H1 (cell line): ENCODE results near the gene LEFTY2. TPM values are rescaled to one million over a fixed set of nuclear protein-coding genes. Genes with fewer than 3 reads are reported as not detected.
A peak's percentile ranks its signal among the peaks of the same experiment; 100 is the strongest.

ENCODE experiments used
- CTCF ChIA-PET: fragments of 300-600 bp; sonication (Branson Sonifier 250); formaldehyde crosslinking; loops from one replicate; lab custom pipeline; 2021; ENCODE audit not compliant: partially characterized antibody; lab: Charles Lee
- POLR2A ChIA-PET: fragments of 300-600 bp; sonication (Branson Sonifier 250); formaldehyde crosslinking; loops from one replicate; lab custom pipeline; 2021; ENCODE audit warnings: inconsistent platforms; ENCODE audit not compliant: partially characterized antibody; lab: Charles Lee
- DNase-seq, 2 experiments: peaks; one replicate each; pipeline versions ENCODE4 v3.0.0 to v3.0.0-alpha.2; 2010 to 2022; ENCODE audit warnings: low spot score in 2 of 2, low read depth in 1 of 2, mixed read lengths in 1 of 2
- FAIRE-seq: peaks from 2 replicates; lab custom pipeline; 2011; peaks lifted over from hg19 to GRCh38; lab: Jason Lieb, UNC
- H2AFZ ChIP-seq: 2 replicates; pipeline ENCODE4 v1.8.1; 2012; ENCODE audit warnings: low read length, inconsistent platforms
- H2AK5ac ChIP-seq: 2 replicates; pipeline ENCODE4 v1.6.1; 2013; ENCODE audit warnings: low read depth, low read length
- H2BK120ac ChIP-seq: replicated peaks from 2 replicates; pipeline ENCODE3; 2013; ENCODE audit warnings: low read depth, low read length, inconsistent platforms
- H2BK12ac ChIP-seq: 2 replicates; pipeline ENCODE4 v1.6.1; 2013; ENCODE audit warnings: low read depth, low read length
- H2BK15ac ChIP-seq: 2 replicates; pipeline ENCODE4 v1.6.1; 2013; ENCODE audit warnings: low read length
- H2BK20ac ChIP-seq: 2 replicates; pipeline ENCODE4 v1.6.1; 2013; ENCODE audit warnings: low read length
- H2BK5ac ChIP-seq: 2 replicates; pipeline ENCODE4 v1.6.1; 2013; ENCODE audit warnings: low read depth, low read length
- H3K14ac ChIP-seq: 2 replicates; pipeline ENCODE4 v1.6.1; 2013; ENCODE audit warnings: inconsistent platforms; ENCODE audit not compliant: insufficient read length
- H3K18ac ChIP-seq: 2 replicates; pipeline ENCODE4 v1.6.1; 2013; ENCODE audit warnings: low read length; ENCODE audit errors: extremely low read depth
- H3K23ac ChIP-seq: 2 replicates; pipeline ENCODE4 v1.6.1; 2013; ENCODE audit warnings: inconsistent platforms; ENCODE audit not compliant: insufficient read length
- H3K23me2 ChIP-seq: 2 replicates; pipeline ENCODE4 v1.6.1; 2013; ENCODE audit warnings: low read depth, low read length
- H3K27ac ChIP-seq: 2 replicates; pipeline ENCODE4 v1.6.1; 2011; ENCODE audit warnings: low read depth, low read length, inconsistent platforms
- H3K27me3 ChIP-seq, 4 experiments: replicated peaks in 1 of 4; 1 replicate in 1 of 4; 2 replicates in 3 of 4; pipeline versions ENCODE4 v1.6.1 to v1.8.1; 2011 to 2013; ENCODE audit warnings: low read length in 3 of 4, mild to moderate bottlenecking in 3 of 4, inconsistent platforms in 2 of 4, mixed read lengths in 2 of 4, moderate library complexity in 1 of 4; ENCODE audit not compliant: control insufficient read depth in 3 of 4, insufficient read depth in 3 of 4; ENCODE audit errors: extremely low read depth in 1 of 4
- H3K36me3 ChIP-seq, 4 experiments: 2 replicates each; pipeline versions ENCODE4 v1.6.1 to v1.8.1; 2011 to 2013; ENCODE audit warnings: mild to moderate bottlenecking in 4 of 4, low read length in 3 of 4, moderate library complexity in 2 of 4, control low read depth in 1 of 4, inconsistent platforms in 1 of 4; ENCODE audit not compliant: insufficient read depth in 4 of 4, control insufficient read depth in 2 of 4
- H3K4ac ChIP-seq: replicated peaks from 2 replicates; pipeline ENCODE3; 2013; ENCODE audit warnings: low read length, low read depth, mixed read lengths, inconsistent platforms; ENCODE audit not compliant: insufficient read length
- H3K4me1 ChIP-seq, 4 experiments: replicated peaks in 1 of 4; 1 replicate in 1 of 4; 2 replicates in 3 of 4; pipeline versions ENCODE4 v1.6.1 to v1.8.1; 2011 to 2013; ENCODE audit warnings: low read length in 3 of 4, inconsistent platforms in 2 of 4, mixed read lengths in 1 of 4; ENCODE audit not compliant: insufficient read depth in 4 of 4, control insufficient read depth in 3 of 4
- H3K4me2 ChIP-seq, 2 experiments: 2 replicates each; pipeline versions ENCODE4 v1.6.1 to v1.8.1; 2011 to 2013; ENCODE audit warnings: low read depth in 2 of 2, low read length in 2 of 2, control low read depth in 1 of 2, inconsistent platforms in 1 of 2, mild to moderate bottlenecking in 1 of 2; ENCODE audit not compliant: insufficient read depth in 1 of 2
- H3K4me3 ChIP-seq, 4 experiments: fragments of 200-600, 300-600 bp in 1 of 4; sonication (generic), shearing (Covaris generic), sonication (Bioruptor Twin) in 1 of 4; 2 replicates each; pipeline versions ENCODE4 v1.5.1 to v1.8.1; 2011 to 2016; ENCODE audit warnings: low read length in 4 of 4, low read depth in 3 of 4, control low read depth in 2 of 4, inconsistent platforms in 2 of 4, mild to moderate bottlenecking in 2 of 4, mixed read lengths in 1 of 4, moderate library complexity in 1 of 4; ENCODE audit not compliant: insufficient read depth in 2 of 4; ENCODE audit errors: extremely low read depth in 1 of 4
- H3K56ac ChIP-seq: replicated peaks from 2 replicates; pipeline ENCODE3; 2013; ENCODE audit warnings: low read depth, mild to moderate bottlenecking, mixed read lengths, low read length, inconsistent platforms; ENCODE audit not compliant: insufficient read length
- H3K79me1 ChIP-seq: 2 replicates; pipeline ENCODE4 v1.6.1; 2013; ENCODE audit warnings: low read depth, low read length, control low read depth
- H3K79me2 ChIP-seq, 2 experiments: 2 replicates each; pipeline versions ENCODE4 v1.6.1 to v1.8.1; 2012 to 2013; ENCODE audit warnings: low read length in 2 of 2, mild to moderate bottlenecking in 2 of 2, inconsistent platforms in 1 of 2; ENCODE audit not compliant: insufficient read depth in 2 of 2, control insufficient read depth in 1 of 2
- H3K9ac ChIP-seq, 4 experiments: replicated peaks in 1 of 4; 1 replicate in 1 of 4; 2 replicates in 3 of 4; pipeline versions ENCODE4 v1.6.1 to v1.8.1; 2011 to 2013; ENCODE audit warnings: low read depth in 3 of 4, low read length in 3 of 4, control low read depth in 2 of 4, mild to moderate bottlenecking in 2 of 4, moderate library complexity in 2 of 4, inconsistent platforms in 1 of 4; ENCODE audit errors: extremely low read depth in 1 of 4
- H3K9me3 ChIP-seq, 2 experiments: 2 replicates each; pipeline versions ENCODE4 v1.6.1 to v1.8.1; 2012 to 2013; ENCODE audit warnings: mild to moderate bottlenecking in 2 of 2, moderate library complexity in 2 of 2, control low read depth in 1 of 2, inconsistent platforms in 1 of 2, low read depth in 1 of 2, low read length in 1 of 2, mixed read lengths in 1 of 2; ENCODE audit not compliant: insufficient read depth in 2 of 2
- H4K20me1 ChIP-seq, 2 experiments: replicated peaks in 1 of 2; 2 replicates each; pipeline versions ENCODE3 to v1.8.1; 2011 to 2013; ENCODE audit warnings: inconsistent platforms in 2 of 2, low read length in 2 of 2, mild to moderate bottlenecking in 1 of 2; ENCODE audit not compliant: insufficient read depth in 2 of 2, control insufficient read depth in 1 of 2
- H4K5ac ChIP-seq: 2 replicates; pipeline ENCODE4 v1.6.1; 2013; ENCODE audit warnings: low read length, low read depth, mixed read lengths, inconsistent platforms; ENCODE audit not compliant: insufficient read length
- H4K8ac ChIP-seq: 2 replicates; pipeline ENCODE4 v1.8.0; 2013; ENCODE audit warnings: mild to moderate bottlenecking, moderate library complexity, low read length, inconsistent platforms; ENCODE audit not compliant: insufficient read depth; ENCODE audit errors: extremely low read depth
- H4K91ac ChIP-seq: replicated peaks from 2 replicates; pipeline ENCODE3; 2013; ENCODE audit warnings: low read length, mixed read lengths, inconsistent platforms; ENCODE audit not compliant: insufficient read length
- BRCA1 ChIP-seq: IDR thresholded peaks from 2 replicates; pipeline ENCODE4 v1.6.1; 2012; ENCODE audit warnings: low read depth, low read length, improper control_type of control experiment
- CEBPB ChIP-seq: IDR thresholded peaks from 2 replicates; pipeline ENCODE4 v1.6.1; 2012; ENCODE audit warnings: low read depth, low read length
- CHD1 ChIP-seq: IDR thresholded peaks from 2 replicates; pipeline ENCODE4 v1.6.1; 2012; ENCODE audit warnings: low read depth, low read length, improper control_type of control experiment
- CHD2 ChIP-seq: IDR thresholded peaks from 2 replicates; pipeline ENCODE4 v1.6.1; 2012; ENCODE audit warnings: low read length, improper control_type of control experiment
- EGR1 ChIP-seq: IDR thresholded peaks from 2 replicates; pipeline ENCODE4 v1.6.1; 2011; ENCODE audit warnings: low read depth, low read length, borderline replicate concordance
- HDAC6 ChIP-seq: IDR thresholded peaks from one replicate; pipeline ENCODE4 v1.7.1; 2012; ENCODE audit warnings: low read depth, mild to moderate bottlenecking, inconsistent platforms, low read length, moderate library complexity
- NANOG ChIP-seq: IDR thresholded peaks from 2 replicates; pipeline ENCODE4 v1.6.1; 2011; ENCODE audit warnings: low read length, low read depth, mild to moderate bottlenecking, inconsistent platforms; ENCODE audit not compliant: insufficient read depth, poor library complexity, severe bottlenecking
- NRF1 ChIP-seq: IDR thresholded peaks from 2 replicates; pipeline ENCODE4 v1.6.1; 2011; ENCODE audit warnings: mild to moderate bottlenecking, low read depth, low read length, improper control_type of control experiment
- TAF1 ChIP-seq: IDR thresholded peaks from 2 replicates; pipeline ENCODE4 v1.6.1; 2011; ENCODE audit warnings: mild to moderate bottlenecking, low read depth, low read length
- TAF7 ChIP-seq: optimal IDR thresholded peaks from 2 replicates; pipeline ENCODE3; 2011; ENCODE audit warnings: low read depth, mild to moderate bottlenecking, inconsistent platforms, low read length, moderate library complexity, borderline replicate concordance
- WGBS, 2 experiments: shearing (Covaris generic) in 1 of 2; methylation state at CpG; one replicate each; pipeline versions ENCODE4 v1.1.6 to v1.1.7; 2013 to 2015; ENCODE audit warnings: low lambda C conversion rate in 2 of 2, mixed read lengths in 2 of 2, inconsistent platforms in 1 of 2, low coverage in 1 of 2, missing lambda C conversion rate in 1 of 2; ENCODE audit not compliant: insufficient replicate concordance in 2 of 2, insufficient coverage in 1 of 2, insufficient read length in 1 of 2; ENCODE audit errors: extremely low coverage in 1 of 2, missing lambda C conversion rate in 1 of 2; 5-methylcytosine and 5-hydroxymethylcytosine counted together
- polyA plus RNA-seq, 7 experiments: library from polyadenylated mRNA; depleted of rRNA in 3 of 7; stranded (reverse) in 5 of 7; unstranded in 2 of 7; fragments of >200 nt in 5 of 7; fragments of 200-250 nt in 2 of 7; gene quantifications; 1 replicate in 5 of 7; 2 replicates in 1 of 7; 4 replicates in 1 of 7; pipeline versions ENCODE4 v1.2.1 to v1.2.3, GENCODE V29; 2011 to 2013; ENCODE audit warnings: missing spikeins in 2 of 7, mixed read lengths in 2 of 7
- total RNA-seq: library from RNA; stranded (reverse); fragmentation: NEBNext Ultra II Directional; extraction: Animal tissue kit (Norgen Biotek cat#: 25700); gene quantifications from 2 replicates; pipeline ENCODE4 v1.2.1, GENCODE V29; 2021
- TF ChIP-seq, protein P1 (sequence below): IDR thresholded peaks from 2 replicates; pipeline ENCODE4 v1.6.1; 2012; ENCODE audit warnings: low read length, inconsistent platforms

Gene LEFTY2
- total and polyA plus RNA-seq, 2 of the 8 experiments (the other 6 are each of a cell fraction or from before 2014, with no cell fraction given) = 2.6 to 4.3 TPM

DNA sequence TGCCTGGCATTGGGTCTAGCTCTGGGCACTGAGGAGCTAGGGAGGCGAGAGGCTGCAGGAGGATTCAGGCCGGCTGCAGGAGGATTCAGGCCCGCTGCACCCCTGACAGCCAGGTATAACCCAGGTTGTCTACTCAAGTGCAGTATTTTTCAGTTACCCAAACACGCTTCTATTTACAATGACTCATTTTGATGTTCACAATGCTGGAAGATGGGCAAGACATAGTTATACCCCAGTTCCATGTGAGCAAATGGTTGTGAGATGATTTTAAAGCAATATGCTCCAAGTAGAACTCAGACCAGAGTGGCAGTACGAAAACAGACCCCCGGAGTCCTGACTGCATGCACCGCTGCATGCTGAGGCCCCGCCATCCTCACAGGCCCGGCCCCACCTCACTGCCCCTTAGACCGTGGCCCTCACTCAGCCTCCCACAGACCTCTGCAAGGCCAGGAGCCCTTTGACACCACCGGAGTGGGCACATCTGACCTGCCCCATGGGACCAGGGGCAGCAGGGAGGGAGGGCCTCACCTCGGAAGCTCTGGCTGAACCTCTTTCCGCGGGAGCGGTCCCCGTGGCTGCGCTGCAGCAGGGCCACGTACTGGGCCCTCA, 52.6 kb downstream of the LEFTY2 start:
- ChIA-PET POLR2A (interaction anchor here (1.0 to 5.7 kb wide), 8 partner anchors 7 to 111 kb away, joined by 3 to 27 read pairs (median 6); partner anchors contain the start of genes SDE2 and TMEM63A), CTCF (interaction anchor here (0.7 to 21.3 kb wide), 14 partner anchors 11 to 413 kb away, joined by 3 to 406 read pairs (median 6); no protein-coding TSS in a partner anchor)
- 0 out of 2 replicates have a peak overlapping the region, but pooled peaks have one; percentile 61 for H2BK15ac ChIP-seq
- no peak overlapping the region for H2AFZ ChIP-seq
- H3K56ac ChIP-seq = no peak overlapping the region
- H3K27ac ChIP-seq = no peak overlapping the region
- no peak overlapping the region for H4K5ac ChIP-seq
- FAIRE-seq (no peak), DNase-seq (no peak)
- H3K23me2 ChIP-seq = no peaks in the 10 kb centered on the region; the same call in 1 of the 2 replicates
- H4K20me1 ChIP-seq = no peaks in the 10 kb centered on the region
- peak overlapping the region; percentile 17; the same call in 1 of the 2 replicates for H2AK5ac ChIP-seq
- no peaks in the 10 kb centered on the region for H3K9me3 ChIP-seq
- H3K9ac ChIP-seq = no peak overlapping the region; a peak in 1 of 7 replicates
- H3K79me1 ChIP-seq = no peaks in the 10 kb centered on the region
- peak overlapping the region; percentile 1 for H4K91ac ChIP-seq
- WGBS, 2 experiments = 86% methylated on average over 18 of the region's 18 CpGs; no CpG with 5 or more reads in 1 of the 2 experiments
- peak overlapping the region; percentile 17 to 50; a peak in 1 of 4 replicates for H3K4me2 ChIP-seq
- peak overlapping the region; percentile 86; the same call in 1 of the 2 replicates for H2BK20ac ChIP-seq
- peak overlapping the region; percentile 87; the same call in 1 of the 2 replicates for H3K18ac ChIP-seq
- peaks cover 10 to 34% (median 22%) of the 10 kb centered on the region in 4 experiments for H3K4me1 ChIP-seq
- H3K23ac ChIP-seq = no peak overlapping the region
- H3K4me3 ChIP-seq = no peak overlapping the region
- peak overlapping the region; percentile 63; the same call in 1 of the 2 replicates for H4K8ac ChIP-seq
- H3K79me2 ChIP-seq = no peaks in the 10 kb centered on the region
- H2BK120ac ChIP-seq = no peak overlapping the region
- peaks cover 0 to 20% (median 8%) of the 10 kb centered on the region in 4 experiments; a peak in 5 of 7 replicates for H3K27me3 ChIP-seq
- no peaks in the 10 kb centered on the region for H3K36me3 ChIP-seq
- peak overlapping the region; percentile 75; the same call in 1 of the 2 replicates for H2BK5ac ChIP-seq
- H2BK12ac ChIP-seq = peak overlapping the region; percentile 96; the same call in 1 of the 2 replicates
- H3K14ac ChIP-seq = no peak overlapping the region
- H3K4ac ChIP-seq = no peak overlapping the region
- TF ChIP-seq NRF1 (no peak), TAF1 (no peak), HDAC6 (no peak), CEBPB (no peak), BRCA1 (no peak), CHD1 (no peak), EGR1 (no peak), NANOG (no peak), TAF7 (no peak), CHD2 (no peak)
- TF ChIP-seq, protein P1, sequence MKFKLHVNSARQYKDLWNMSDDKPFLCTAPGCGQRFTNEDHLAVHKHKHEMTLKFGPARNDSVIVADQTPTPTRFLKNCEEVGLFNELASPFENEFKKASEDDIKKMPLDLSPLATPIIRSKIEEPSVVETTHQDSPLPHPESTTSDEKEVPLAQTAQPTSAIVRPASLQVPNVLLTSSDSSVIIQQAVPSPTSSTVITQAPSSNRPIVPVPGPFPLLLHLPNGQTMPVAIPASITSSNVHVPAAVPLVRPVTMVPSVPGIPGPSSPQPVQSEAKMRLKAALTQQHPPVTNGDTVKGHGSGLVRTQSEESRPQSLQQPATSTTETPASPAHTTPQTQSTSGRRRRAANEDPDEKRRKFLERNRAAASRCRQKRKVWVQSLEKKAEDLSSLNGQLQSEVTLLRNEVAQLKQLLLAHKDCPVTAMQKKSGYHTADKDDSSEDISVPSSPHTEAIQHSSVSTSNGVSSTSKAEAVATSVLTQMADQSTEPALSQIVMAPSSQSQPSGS = no peak
